HFFc6 (cell line): ENCODE measurements around the gene CUX1. TPM values are rescaled to one million over a fixed set of nuclear protein-coding genes. Genes with fewer than 3 reads are reported as not detected.

Experiments used
- DNase-seq: peaks from one replicate; pipeline ENCODE4 v3.0.0-alpha.2; 2018
- H3K27ac Mint-ChIP-seq: 2 replicates; pipeline ENCODE4 v1.8.0; 2020; ENCODE audit warnings: mild to moderate bottlenecking, mixed read lengths
- H3K27me3 Mint-ChIP-seq: 2 replicates; pipeline ENCODE4 v1.8.0; 2021; ENCODE audit warnings: mild to moderate bottlenecking, moderate library complexity, mixed read lengths; ENCODE audit not compliant: insufficient read depth
- H3K36me3 Mint-ChIP-seq: 2 replicates; pipeline ENCODE4 v1.8.0; 2021; ENCODE audit warnings: low read depth, mixed read lengths
- H3K4me1 Mint-ChIP-seq: 2 replicates; pipeline ENCODE4 v1.8.0; 2020; ENCODE audit warnings: low read depth, mixed read lengths
- H3K4me3 Mint-ChIP-seq: 2 replicates; pipeline ENCODE4 v1.8.0; 2020; ENCODE audit warnings: mild to moderate bottlenecking, moderate library complexity, mixed read lengths
- H3K9me3 Mint-ChIP-seq: 2 replicates; pipeline ENCODE4 v1.8.0; 2020; ENCODE audit warnings: mild to moderate bottlenecking, mixed read lengths
- CTCF ChIP-seq: fragments of 200-600 bp; sonication (generic); IDR thresholded peaks from 2 replicates; pipeline ENCODE4 v1.5.0; 2021; ENCODE audit warnings: antibody characterized with exemption, mild to moderate bottlenecking
- total RNA-seq, 6 experiments: library from RNA; stranded (reverse); fragmentation: NEBNext Ultra II Directional; extraction: Animal tissue kit (Norgen Biotek cat#: 25700); gene quantifications; 2 replicates in 1 of 6; 3 replicates in 5 of 6; pipeline ENCODE4 v1.2.3, GENCODE V29; 2021

CUX1 gene
- total RNA-seq, 6 experiments from 2014 or later: 46.9 to 64.2 (median 51.6) TPM

- Mint-ChIP-seq H3K36me3 (peaks cover 10% of the 10 kb centered on the region), H3K27me3 (peaks cover 2% of the 10 kb centered on the region; the same call in 1 of the 2 replicates), H3K4me3 (no peak overlapping the region), H3K27ac (no peak overlapping the region), H3K9me3 (no peaks in the 10 kb centered on the region), H3K4me1 (peaks cover 15% of the 10 kb centered on the region)
- no peak for DNase-seq
- TF ChIP-seq CTCF: no peak
Measured at GRCh38 chr7:101911800-101912715, 94.6 kb downstream of the CUX1 start.

GRCh38 chr7:101912716-101913110 is 95.3 kb downstream of the CUX1 start:
- no peak for TF ChIP-seq CTCF

GRCh38 chr7:101913247-101913721 is 95.9 kb downstream of the CUX1 start:
- no peaks in the 10 kb centered on the region for H3K9me3 Mint-ChIP-seq
- H3K27me3 Mint-ChIP-seq: peaks cover 2% of the 10 kb centered on the region; the same call in 1 of the 2 replicates
- H3K4me1 Mint-ChIP-seq: peaks cover 15% of the 10 kb centered on the region
- no peak for TF ChIP-seq CTCF
- no peak overlapping the region for H3K4me3 Mint-ChIP-seq
- no peak overlapping the region; the same call in 1 of the 2 replicates for H3K27ac Mint-ChIP-seq
- peaks cover 15% of the 10 kb centered on the region for H3K36me3 Mint-ChIP-seq
- no peak for DNase-seq

More at GRCh38 chr7:101912716-101913110, 95.3 kb downstream of the CUX1 start:
- H3K4me1 Mint-ChIP-seq: peaks cover 15% of the 10 kb centered on the region
- H3K4me3 Mint-ChIP-seq: no peak overlapping the region
- H3K9me3 Mint-ChIP-seq: no peaks in the 10 kb centered on the region
- H3K36me3 Mint-ChIP-seq: peaks cover 14% of the 10 kb centered on the region
- H3K27ac Mint-ChIP-seq: no peak overlapping the region
- peaks cover 2% of the 10 kb centered on the region; the same call in 1 of the 2 replicates for H3K27me3 Mint-ChIP-seq
- DNase-seq: no peak

GRCh38 chr7:101913851-101914250 is 96.4 kb downstream of the CUX1 start:
- peaks cover 15% of the 10 kb centered on the region for H3K4me1 Mint-ChIP-seq
- H3K27ac Mint-ChIP-seq: no peak overlapping the region; the same call in 1 of the 2 replicates
- no peak for TF ChIP-seq CTCF
- peaks cover 2% of the 10 kb centered on the region; the same call in 1 of the 2 replicates for H3K27me3 Mint-ChIP-seq
- H3K4me3 Mint-ChIP-seq: no peak overlapping the region
- DNase-seq: no peak
- H3K36me3 Mint-ChIP-seq: peaks cover 15% of the 10 kb centered on the region
- H3K9me3 Mint-ChIP-seq: no peaks in the 10 kb centered on the region

GRCh38 chr7:101915000-101915399 is 97.6 kb downstream of the CUX1 start:
- DNase-seq: no peak
- Mint-ChIP-seq H3K9me3 (no peaks in the 10 kb centered on the region), H3K4me3 (no peak overlapping the region), H3K4me1 (peaks cover 15% of the 10 kb centered on the region), H3K27ac (no peak overlapping the region), H3K27me3 (peaks cover 2% of the 10 kb centered on the region), H3K36me3 (peaks cover 21% of the 10 kb centered on the region)
- TF ChIP-seq CTCF: no peak
